Left lung (tissue), 10 donors: Measurements from ENCODE around the gene NEK7. TPM values are rescaled to one million over a fixed set of nuclear protein-coding genes. Genes with fewer than 3 reads are reported as not detected.
"Not testable (repeated sequence)": the region's sequence is repeated elsewhere in the genome, so short reads cannot be mapped to it uniquely, and the experiment has no call there.

ENCODE experiments used
- ATAC-seq: fragments of 200-7000 bp; cut with Tn5 transposase; one replicate; pipeline ENCODE4 v1.9.1; 2020; ENCODE audit warnings: moderate library complexity
- DNase-seq, 4 donors: peaks; one replicate each; pipeline ENCODE4 v3.0.0-alpha.2; 2013 to 2020
- H3K27ac ChIP-seq, 2 donors: fragments of 200-600 bp; sonication (generic) in 1 of 2; one replicate each; pipeline versions ENCODE4 v1.5.0 to v1.8.0; 2020 to 2021
- H3K27me3 ChIP-seq, 2 donors: fragments of 200-600 bp; sonication (generic) in 1 of 2; one replicate each; pipeline versions ENCODE4 v1.5.0 to v1.8.0; 2020 to 2021
- H3K36me3 ChIP-seq, 2 donors: fragments of 200-600 bp; sonication (generic) in 1 of 2; one replicate each; pipeline versions ENCODE4 v1.5.0 to v1.8.0; 2020 to 2021
- H3K4me1 ChIP-seq, 2 donors: fragments of 200-600 bp; one replicate each; pipeline ENCODE4 v1.8.0; 2021
- H3K4me3 ChIP-seq, 2 donors: fragments of 200-600 bp; sonication (generic) in 1 of 2; one replicate each; pipeline versions ENCODE4 v1.5.0 to v1.8.0; 2020 to 2021; ENCODE audit warnings: mild to moderate bottlenecking in 1 of 2
- H3K9me3 ChIP-seq, 2 donors: fragments of 200-600 bp; sonication (generic) in 1 of 2; one replicate each; pipeline versions ENCODE4 v1.5.0 to v1.8.0; 2020 to 2021
- intact Hi-C, 2 donors: fragments of 100-400 bp; cut with DNase I; formaldehyde crosslinking; loops; one replicate each; pipeline versions ENCODE4 v1.11.2 to v1.14.2; 2022
- polyA plus RNA-seq, 6 donors: library from polyadenylated mRNA; unstranded; fragments of 120-200 nt; gene quantifications; one replicate each; pipeline ENCODE4 v1.2.1, GENCODE V29; 2013; ENCODE audit not compliant: insufficient read length in 6 of 6
- total RNA-seq, 2 donors: library from RNA; stranded (reverse); fragmentation: NEBNext Ultra II Directional; extraction: Animal tissue kit (Norgen Biotek cat#: 25700); gene quantifications; one replicate each; pipeline ENCODE4 v1.2.1, GENCODE V29; 2021
- TF ChIP-seq, protein P1 (sequence below), 2 donors: fragments of 200-600 bp; sonication (generic) in 1 of 2; IDR thresholded peaks; one replicate each; pipeline versions ENCODE4 v1.5.0 to v1.8.0; 2021; ENCODE audit warnings: antibody characterized with exemption in 2 of 2
- donor health status: DM: no; HTN: yes; CAD: no.
- donor health status: DM: no; HTN: no; CAD: no.

The NEK7 gene
- total and polyA plus RNA-seq, 8 donors: 66.9 to 102 (median 76.1) TPM

DNA sequence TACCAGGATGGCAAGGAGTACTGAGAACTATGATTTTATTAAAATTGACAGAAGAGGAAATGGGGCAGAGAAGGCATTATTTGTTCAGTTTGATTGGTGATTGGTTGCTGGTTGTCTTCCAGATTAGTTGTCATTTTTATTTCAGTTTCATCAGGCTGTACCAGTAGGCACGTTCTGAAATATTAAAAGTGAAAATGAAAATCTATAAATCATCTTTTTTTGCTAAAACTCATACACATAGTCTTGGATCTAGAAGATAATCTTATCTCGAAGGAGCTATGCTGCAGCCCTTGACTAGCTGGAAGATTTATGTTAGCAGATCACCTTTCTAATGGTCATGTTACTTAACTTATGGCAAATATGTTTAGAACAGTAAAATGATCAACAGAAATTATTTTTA is 29.0 kb downstream of the NEK7 start:
- peaks cover 5 to 21% of the 10 kb centered on the region in 2 donors for H3K4me1 ChIP-seq
- H3K36me3 ChIP-seq: no peaks in the 10 kb centered on the region
- DNase-seq (no peak), ATAC-seq (no peak)
- TF ChIP-seq, protein P1, sequence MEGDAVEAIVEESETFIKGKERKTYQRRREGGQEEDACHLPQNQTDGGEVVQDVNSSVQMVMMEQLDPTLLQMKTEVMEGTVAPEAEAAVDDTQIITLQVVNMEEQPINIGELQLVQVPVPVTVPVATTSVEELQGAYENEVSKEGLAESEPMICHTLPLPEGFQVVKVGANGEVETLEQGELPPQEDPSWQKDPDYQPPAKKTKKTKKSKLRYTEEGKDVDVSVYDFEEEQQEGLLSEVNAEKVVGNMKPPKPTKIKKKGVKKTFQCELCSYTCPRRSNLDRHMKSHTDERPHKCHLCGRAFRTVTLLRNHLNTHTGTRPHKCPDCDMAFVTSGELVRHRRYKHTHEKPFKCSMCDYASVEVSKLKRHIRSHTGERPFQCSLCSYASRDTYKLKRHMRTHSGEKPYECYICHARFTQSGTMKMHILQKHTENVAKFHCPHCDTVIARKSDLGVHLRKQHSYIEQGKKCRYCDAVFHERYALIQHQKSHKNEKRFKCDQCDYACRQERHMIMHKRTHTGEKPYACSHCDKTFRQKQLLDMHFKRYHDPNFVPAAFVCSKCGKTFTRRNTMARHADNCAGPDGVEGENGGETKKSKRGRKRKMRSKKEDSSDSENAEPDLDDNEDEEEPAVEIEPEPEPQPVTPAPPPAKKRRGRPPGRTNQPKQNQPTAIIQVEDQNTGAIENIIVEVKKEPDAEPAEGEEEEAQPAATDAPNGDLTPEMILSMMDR (IDR thresholded peaks at IDR 0.05): no peak
- H3K4me3 ChIP-seq: no peak overlapping the region
- H3K9me3 ChIP-seq: no peaks in the 10 kb centered on the region
- no peaks in the 10 kb centered on the region for H3K27me3 ChIP-seq
- intact Hi-C loops: no loop called here
- H3K27ac ChIP-seq: no peak overlapping the region

DNA sequence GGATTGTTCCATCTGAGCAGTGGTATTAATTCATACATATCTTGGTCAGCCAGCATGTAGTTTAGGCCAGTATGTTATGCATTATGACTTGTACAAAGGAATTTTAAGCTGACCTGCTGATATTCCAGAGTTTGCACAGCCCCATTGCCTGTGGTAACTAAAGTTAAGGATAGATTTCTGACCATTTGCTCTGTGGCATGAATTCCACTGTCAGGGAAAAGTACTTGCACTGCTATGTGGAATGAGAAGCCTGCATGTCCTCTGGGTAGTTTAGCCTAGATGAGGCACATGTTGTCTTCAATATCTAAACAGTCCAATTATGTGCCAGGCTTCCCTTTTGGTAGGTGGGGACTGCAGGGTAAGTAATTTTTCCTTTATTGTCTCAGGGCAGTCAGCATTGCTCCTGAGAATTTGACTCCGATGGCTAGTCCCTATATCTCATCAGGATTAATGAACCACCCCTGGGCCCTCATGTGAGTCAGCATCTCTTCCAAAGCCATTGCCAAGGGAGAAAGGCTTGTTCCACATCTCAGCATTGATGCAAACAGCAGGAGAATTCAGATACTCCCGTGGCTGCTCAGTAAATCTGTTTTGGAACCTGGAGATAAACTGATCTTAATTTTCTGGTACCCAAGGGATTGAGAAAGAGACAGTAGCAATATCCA is 30.2 kb downstream of the NEK7 start:
- Histone ChIP-seq H3K36me3 (no peaks in the 10 kb centered on the region), H3K4me3 (no peak overlapping the region), H3K27me3 (no peaks in the 10 kb centered on the region), H3K27ac (no peak overlapping the region), H3K9me3 (no peaks in the 10 kb centered on the region), H3K4me1 (peaks cover 5 to 28% of the 10 kb centered on the region in 2 donors)
- intact Hi-C loops: no loop called here
- ATAC-seq (no peak), DNase-seq (no peak)
- TF ChIP-seq, protein P1 (IDR thresholded peaks at IDR 0.05): no peak

DNA sequence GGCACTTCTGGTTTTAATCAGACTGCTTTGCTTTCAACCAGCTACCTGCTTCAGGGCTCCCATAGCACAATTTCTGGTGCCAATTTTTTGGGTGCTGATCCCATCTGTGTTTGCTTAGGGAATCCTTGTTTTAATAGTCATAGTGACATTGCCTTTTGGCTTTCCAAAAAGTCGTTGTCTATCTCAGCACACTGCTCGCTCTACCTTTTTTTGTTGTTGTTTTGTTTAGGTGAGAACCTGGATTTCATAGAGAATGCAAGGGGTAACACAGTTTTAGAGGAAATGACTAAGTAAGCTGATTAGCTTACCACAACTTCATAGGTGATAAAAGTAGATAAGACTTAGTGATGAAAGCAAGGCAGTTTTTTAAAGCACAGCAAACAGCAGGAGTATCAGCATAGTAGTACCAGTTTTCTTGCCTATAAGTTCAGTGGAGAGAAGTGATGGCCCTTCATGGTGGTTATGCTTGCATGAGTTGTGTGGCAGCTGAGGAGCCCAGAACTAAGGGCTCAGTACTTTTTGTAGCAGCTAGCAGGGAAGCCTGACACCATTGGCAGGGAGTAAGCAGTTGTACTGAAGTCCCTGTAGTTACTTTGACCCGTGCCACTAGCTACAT is 31.3 kb downstream of the NEK7 start:
- Histone ChIP-seq H3K9me3 (no peaks in the 10 kb centered on the region), H3K4me1 (peaks cover 5 to 35% of the 10 kb centered on the region in 2 donors), H3K4me3 (no peak overlapping the region), H3K27ac (peak overlapping the region in 1 of 2 donors; percentile 10), H3K27me3 (no peaks in the 10 kb centered on the region), H3K36me3 (no peaks in the 10 kb centered on the region)
- ATAC-seq (peak; percentile 23), DNase-seq (no peak)
- TF ChIP-seq, protein P1 (IDR thresholded peaks at IDR 0.05): no peak
- intact Hi-C loops: no loop called here

DNA sequence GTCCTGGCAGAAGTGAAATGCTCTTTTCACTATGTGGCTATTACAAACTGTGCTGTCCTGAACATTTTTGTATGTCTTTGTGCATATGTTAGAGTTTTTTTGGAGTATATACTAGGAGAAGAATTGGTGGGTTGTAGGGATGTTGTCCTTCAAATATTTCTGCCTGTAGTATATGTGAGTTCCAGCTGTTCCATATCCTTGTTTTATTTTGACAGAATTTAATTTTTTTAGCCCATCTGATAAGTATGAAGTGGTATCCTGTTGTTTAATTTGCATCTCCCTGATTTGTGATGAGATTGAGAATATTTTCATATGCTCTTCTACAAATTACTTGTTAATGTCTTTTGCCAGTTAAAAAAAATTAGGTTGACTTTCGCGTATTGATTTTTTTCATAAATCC is 34.3 kb downstream of the NEK7 start:
- no peak for ATAC-seq
- Histone ChIP-seq H3K27me3 (no peaks in the 10 kb centered on the region), H3K4me3 (no peak overlapping the region), H3K36me3 (no peaks in the 10 kb centered on the region), H3K9me3 (no peaks in the 10 kb centered on the region), H3K27ac (no peak overlapping the region), H3K4me1 (peaks cover 5 to 27% of the 10 kb centered on the region in 2 donors)
- TF ChIP-seq, protein P1 (IDR thresholded peaks at IDR 0.05): no peak
- peak in 2 of 4 donors; percentile 56 to 57 for DNase-seq
- intact Hi-C loops: no loop called here

DNA sequence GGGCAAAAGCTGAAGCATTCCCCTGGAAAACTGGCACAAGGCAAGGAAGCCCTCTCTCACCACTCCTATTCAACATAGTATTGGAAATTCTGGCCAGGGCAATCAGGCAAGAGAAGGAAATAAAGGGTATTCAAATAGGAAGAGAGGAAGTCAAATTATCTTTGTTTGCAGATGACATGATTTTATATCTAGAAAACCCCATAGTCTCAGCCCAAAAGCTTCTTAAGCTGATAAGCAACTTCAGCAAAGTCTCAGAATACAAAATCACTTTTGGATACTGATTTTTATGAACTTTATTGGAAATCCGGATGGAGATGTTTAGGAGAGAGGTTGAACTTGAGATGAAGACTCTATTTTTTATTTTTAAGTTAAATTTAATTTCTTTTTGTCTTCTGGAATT is 37.1 kb downstream of the NEK7 start:
- peaks cover 5 to 20% of the 10 kb centered on the region in 2 donors for H3K4me1 ChIP-seq
- H3K4me3 ChIP-seq, DNase-seq, H3K27ac ChIP-seq, H3K27me3 ChIP-seq, H3K36me3 ChIP-seq, intact Hi-C loops, H3K9me3 ChIP-seq, ATAC-seq: not testable (repeated sequence)
